Osteoblast (primary cell): ENCODE data around the gene BCAS3. TPM values are rescaled to one million over a fixed set of nuclear protein-coding genes. Genes with fewer than 3 reads are reported as not detected.
A peak's percentile ranks its signal among the peaks of the same experiment; 100 is the strongest.

ENCODE experiments used
- DNase-seq: peaks from one replicate; pipeline ENCODE4 v3.0.0; 2011; ENCODE audit warnings: low spot score, mixed read lengths; ENCODE audit not compliant: insufficient read length; ENCODE audit errors: missing footprints
- H2AFZ ChIP-seq: 2 replicates; pipeline ENCODE4 v1.6.0; 2011; ENCODE audit warnings: mild to moderate bottlenecking, low read length
- H3K27ac ChIP-seq: 2 replicates; pipeline ENCODE4 v1.5.1; 2011; ENCODE audit warnings: mild to moderate bottlenecking, low read depth, low read length, moderate library complexity
- H3K27me3 ChIP-seq: 2 replicates; pipeline ENCODE4 v1.6.0; 2012; ENCODE audit warnings: mild to moderate bottlenecking, control low read depth, inconsistent platforms, low read length, moderate library complexity; ENCODE audit not compliant: insufficient read depth
- H3K36me3 ChIP-seq: 2 replicates; pipeline ENCODE4 v1.5.1; 2011; ENCODE audit warnings: mild to moderate bottlenecking, low read length, control low read depth, moderate library complexity; ENCODE audit not compliant: insufficient read depth
- H3K4me1 ChIP-seq: 2 replicates; pipeline ENCODE4 v1.5.1; 2011; ENCODE audit warnings: mild to moderate bottlenecking, low read length, control low read depth, moderate library complexity; ENCODE audit not compliant: insufficient read depth
- H3K4me2 ChIP-seq: 2 replicates; pipeline ENCODE4 v1.6.0; 2011; ENCODE audit warnings: mild to moderate bottlenecking, low read length; ENCODE audit not compliant: insufficient read depth
- H3K4me3 ChIP-seq: fragments of 200-600 bp; sonication (generic); 3 replicates; pipeline ENCODE4 v1.5.1; 2012; ENCODE audit warnings: mild to moderate bottlenecking, low read length, inconsistent platforms; ENCODE audit not compliant: insufficient read depth
- H3K79me2 ChIP-seq: 2 replicates; pipeline ENCODE4 v1.6.0; 2012; ENCODE audit warnings: mild to moderate bottlenecking, low read length, control low read depth, inconsistent platforms; ENCODE audit not compliant: insufficient read depth
- H3K9me3 ChIP-seq: 2 replicates; pipeline ENCODE4 v1.5.1; 2011; ENCODE audit warnings: low read depth, low read length, control low read depth
- H4K20me1 ChIP-seq: 2 replicates; pipeline ENCODE4 v1.6.0; 2012; ENCODE audit warnings: mild to moderate bottlenecking, low read length, control low read depth; ENCODE audit not compliant: insufficient read depth
- total RNA-seq: library from RNA; depleted of rRNA; stranded (reverse); fragments of >200 nt; gene quantifications from 2 replicates; pipeline ENCODE4 v1.2.3, GENCODE V29; 2012
- TF ChIP-seq, protein P1 (sequence below): IDR thresholded peaks from 2 replicates; pipeline ENCODE4 v1.5.1; 2011; ENCODE audit warnings: mild to moderate bottlenecking, low read depth, low read length, moderate library complexity; ENCODE audit errors: extremely low read depth

The BCAS3 gene
- total RNA-seq, 1 donor, result 31.5 TPM

DNA sequence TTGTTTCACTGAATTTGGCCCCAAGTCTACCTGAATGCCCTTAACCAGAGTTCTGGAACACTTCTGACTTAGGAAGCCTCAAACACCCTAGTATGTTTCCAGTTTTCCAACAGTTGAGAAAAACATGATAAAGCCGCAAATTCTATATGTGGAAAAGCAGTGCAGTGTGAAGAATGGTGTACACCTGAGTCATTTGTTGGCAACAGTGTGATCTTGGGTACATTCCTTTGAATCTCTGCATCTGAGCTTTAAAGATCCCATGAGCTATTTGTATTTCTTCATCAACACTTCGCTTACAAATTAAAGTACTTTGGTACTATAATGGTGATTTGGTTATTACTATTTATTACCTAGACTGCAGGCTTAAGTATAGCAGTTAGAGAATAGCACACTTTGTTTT is 628.4 kb downstream of the BCAS3 start:
- TF ChIP-seq, protein P1, sequence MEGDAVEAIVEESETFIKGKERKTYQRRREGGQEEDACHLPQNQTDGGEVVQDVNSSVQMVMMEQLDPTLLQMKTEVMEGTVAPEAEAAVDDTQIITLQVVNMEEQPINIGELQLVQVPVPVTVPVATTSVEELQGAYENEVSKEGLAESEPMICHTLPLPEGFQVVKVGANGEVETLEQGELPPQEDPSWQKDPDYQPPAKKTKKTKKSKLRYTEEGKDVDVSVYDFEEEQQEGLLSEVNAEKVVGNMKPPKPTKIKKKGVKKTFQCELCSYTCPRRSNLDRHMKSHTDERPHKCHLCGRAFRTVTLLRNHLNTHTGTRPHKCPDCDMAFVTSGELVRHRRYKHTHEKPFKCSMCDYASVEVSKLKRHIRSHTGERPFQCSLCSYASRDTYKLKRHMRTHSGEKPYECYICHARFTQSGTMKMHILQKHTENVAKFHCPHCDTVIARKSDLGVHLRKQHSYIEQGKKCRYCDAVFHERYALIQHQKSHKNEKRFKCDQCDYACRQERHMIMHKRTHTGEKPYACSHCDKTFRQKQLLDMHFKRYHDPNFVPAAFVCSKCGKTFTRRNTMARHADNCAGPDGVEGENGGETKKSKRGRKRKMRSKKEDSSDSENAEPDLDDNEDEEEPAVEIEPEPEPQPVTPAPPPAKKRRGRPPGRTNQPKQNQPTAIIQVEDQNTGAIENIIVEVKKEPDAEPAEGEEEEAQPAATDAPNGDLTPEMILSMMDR, result no peak
- H3K79me2 ChIP-seq, result no peaks in the 10 kb centered on the region
- H2AFZ ChIP-seq, result no peak overlapping the region
- no peaks in the 10 kb centered on the region for H4K20me1 ChIP-seq
- no peaks in the 10 kb centered on the region for H3K9me3 ChIP-seq
- H3K27me3 ChIP-seq, result no peaks in the 10 kb centered on the region
- H3K4me3 ChIP-seq, result no peak overlapping the region
- no peak for DNase-seq
- H3K4me2 ChIP-seq, result no peak overlapping the region
- peaks cover 56% of the 10 kb centered on the region for H3K4me1 ChIP-seq
- no peaks in the 10 kb centered on the region for H3K36me3 ChIP-seq
- H3K27ac ChIP-seq, result peak overlapping the region; percentile 5

DNA sequence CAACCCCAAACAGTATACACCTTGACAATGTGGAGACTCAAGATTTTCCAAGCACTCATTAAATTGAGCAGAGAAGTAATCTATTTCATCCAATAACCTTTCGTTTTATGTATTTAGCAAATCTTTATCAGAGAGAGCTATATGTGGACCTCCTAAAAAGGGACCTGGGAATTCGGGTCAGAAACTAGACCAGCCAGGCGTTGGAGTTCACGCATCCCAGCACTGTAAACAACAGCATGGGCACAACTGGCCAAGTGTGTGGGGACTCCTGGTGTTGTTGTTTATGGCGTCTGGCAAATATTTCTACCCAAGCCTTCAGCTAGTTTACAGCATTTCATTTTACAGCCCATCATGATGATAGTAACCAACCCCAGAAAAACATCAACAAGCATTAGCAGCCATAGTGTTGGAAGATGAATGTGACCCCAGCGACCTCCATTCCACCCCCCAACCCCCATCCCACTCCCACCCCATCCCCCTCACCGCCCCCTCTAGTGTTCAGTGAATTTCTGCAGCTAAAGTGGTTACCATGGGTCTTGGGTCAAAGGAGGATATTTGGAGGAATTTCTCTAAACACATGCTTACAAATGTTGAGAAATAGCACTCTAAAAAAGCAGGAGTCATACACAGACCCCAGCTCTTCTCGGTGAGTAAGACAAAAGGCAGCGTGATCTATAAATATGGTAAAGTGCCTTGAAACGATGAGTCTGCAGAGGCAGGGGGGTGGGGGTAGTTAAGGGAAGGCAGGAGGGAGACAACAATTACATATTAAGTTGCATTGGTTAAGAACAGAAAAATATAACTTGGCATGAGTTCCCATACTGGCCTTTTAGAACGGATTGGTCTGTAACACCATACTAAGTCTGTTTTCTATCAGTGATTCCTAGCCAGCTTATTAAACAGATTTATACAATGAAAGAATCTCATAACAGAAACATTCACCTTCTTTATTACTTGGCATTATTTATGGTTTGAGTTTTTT is 630.5 kb downstream of the BCAS3 start:
- Histone ChIP-seq H3K4me2 (no peak overlapping the region), H3K4me1 (peaks cover 51% of the 10 kb centered on the region), H3K27me3 (no peaks in the 10 kb centered on the region), H4K20me1 (no peaks in the 10 kb centered on the region), H3K36me3 (no peaks in the 10 kb centered on the region), H2AFZ (no peak overlapping the region), H3K4me3 (no peak overlapping the region), H3K9me3 (no peaks in the 10 kb centered on the region), H3K79me2 (no peaks in the 10 kb centered on the region), H3K27ac (peak overlapping the region; percentile 91)
- DNase-seq, result peak; percentile 93
- TF ChIP-seq, protein P1, result no peak

GRCh38 chr17:61309362-61310256 is 632.0 kb downstream of the BCAS3 start:
- Histone ChIP-seq H3K27me3 (no peaks in the 10 kb centered on the region), H3K4me3 (no peak overlapping the region), H3K79me2 (no peaks in the 10 kb centered on the region), H3K36me3 (no peaks in the 10 kb centered on the region), H2AFZ (peak overlapping the region; percentile 38), H3K27ac (peak overlapping the region; percentile 91), H4K20me1 (no peaks in the 10 kb centered on the region), H3K4me2 (peak overlapping the region; percentile 11), H3K9me3 (no peaks in the 10 kb centered on the region), H3K4me1 (peaks cover 58% of the 10 kb centered on the region)
- peak; percentile 87 for DNase-seq
- TF ChIP-seq, protein P1, result no peak
